ENCODE data around the gene RRP1.

RRP1 gene

DNA sequence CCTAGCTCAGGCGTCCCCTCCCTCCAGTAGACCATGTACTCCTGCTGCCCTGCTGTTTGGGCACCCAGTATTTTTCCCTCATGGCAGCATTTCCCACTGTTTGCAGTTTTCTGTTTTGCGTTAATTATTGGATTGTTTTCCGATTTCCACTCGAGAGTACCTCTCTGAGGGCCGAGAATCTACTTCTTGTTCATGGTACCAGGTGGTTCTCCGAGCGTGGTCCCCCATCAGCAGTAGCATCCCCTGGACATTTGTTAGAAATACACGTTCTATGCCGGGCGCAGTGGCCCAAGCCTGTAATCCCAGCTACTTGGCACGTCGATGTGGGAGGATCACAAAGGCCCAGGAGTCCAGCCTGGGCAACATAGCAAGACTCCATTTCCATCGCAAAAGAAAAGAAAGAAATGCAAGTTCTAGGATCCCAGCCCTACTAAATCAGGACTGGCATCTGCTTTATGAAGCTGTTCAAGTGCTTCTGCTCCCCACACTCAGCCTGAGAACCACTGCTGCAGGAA lies 690 bp downstream of the RRP1 start:
- H3K27me3 ChIP-seq (ENCODE audit: insufficient read depth, low read length) = no peaks in the 10 kb centered on the region
- peaks cover 20% of the 10 kb centered on the region for H3K4me1 ChIP-seq (ENCODE audit: insufficient read depth, low read length, severe bottlenecking)
- peaks cover 46% of the 10 kb centered on the region for H3K36me3 ChIP-seq (ENCODE audit: insufficient read depth, low read length)
- TF ChIP-seq, protein P1, sequence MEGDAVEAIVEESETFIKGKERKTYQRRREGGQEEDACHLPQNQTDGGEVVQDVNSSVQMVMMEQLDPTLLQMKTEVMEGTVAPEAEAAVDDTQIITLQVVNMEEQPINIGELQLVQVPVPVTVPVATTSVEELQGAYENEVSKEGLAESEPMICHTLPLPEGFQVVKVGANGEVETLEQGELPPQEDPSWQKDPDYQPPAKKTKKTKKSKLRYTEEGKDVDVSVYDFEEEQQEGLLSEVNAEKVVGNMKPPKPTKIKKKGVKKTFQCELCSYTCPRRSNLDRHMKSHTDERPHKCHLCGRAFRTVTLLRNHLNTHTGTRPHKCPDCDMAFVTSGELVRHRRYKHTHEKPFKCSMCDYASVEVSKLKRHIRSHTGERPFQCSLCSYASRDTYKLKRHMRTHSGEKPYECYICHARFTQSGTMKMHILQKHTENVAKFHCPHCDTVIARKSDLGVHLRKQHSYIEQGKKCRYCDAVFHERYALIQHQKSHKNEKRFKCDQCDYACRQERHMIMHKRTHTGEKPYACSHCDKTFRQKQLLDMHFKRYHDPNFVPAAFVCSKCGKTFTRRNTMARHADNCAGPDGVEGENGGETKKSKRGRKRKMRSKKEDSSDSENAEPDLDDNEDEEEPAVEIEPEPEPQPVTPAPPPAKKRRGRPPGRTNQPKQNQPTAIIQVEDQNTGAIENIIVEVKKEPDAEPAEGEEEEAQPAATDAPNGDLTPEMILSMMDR (IDR thresholded peaks at IDR 0.05; ENCODE audit: low read length) = no peak
- TF ChIP-seq EZH2 (IDR thresholded peaks at IDR 0.05; ENCODE audit: borderline replicate concordance, low read length) = no peak
- no peaks in the 10 kb centered on the region for H3K9me3 ChIP-seq (ENCODE audit: low read length)
- peak overlapping the region; percentile 95 for H3K4me3 ChIP-seq (ENCODE audit: low read depth, low read length, poor library complexity, severe bottlenecking)
- H3K4me2 ChIP-seq (ENCODE audit: low read length) = peak overlapping the region; percentile 75
- peak overlapping the region; percentile 9 for H3K27ac ChIP-seq (ENCODE audit: low read depth, low read length, poor library complexity, severe bottlenecking)
- peak overlapping the region; percentile 97 for H3K9ac ChIP-seq (ENCODE audit: low read length)
- peaks cover 21% of the 10 kb centered on the region for H3K79me2 ChIP-seq (ENCODE audit: insufficient read depth, low read length)
- no peak overlapping the region for H2AFZ ChIP-seq (ENCODE audit: low read length)
- no peaks in the 10 kb centered on the region for H4K20me1 ChIP-seq (ENCODE audit: insufficient read depth, low read length)
- no peaks in the 10 kb centered on the region for H3K9me2 ChIP-seq (ENCODE audit: low read depth, low read length)
- H3F3A ChIP-seq (ENCODE audit: insufficient read depth, low read length) = no peaks in the 10 kb centered on the region

DNA sequence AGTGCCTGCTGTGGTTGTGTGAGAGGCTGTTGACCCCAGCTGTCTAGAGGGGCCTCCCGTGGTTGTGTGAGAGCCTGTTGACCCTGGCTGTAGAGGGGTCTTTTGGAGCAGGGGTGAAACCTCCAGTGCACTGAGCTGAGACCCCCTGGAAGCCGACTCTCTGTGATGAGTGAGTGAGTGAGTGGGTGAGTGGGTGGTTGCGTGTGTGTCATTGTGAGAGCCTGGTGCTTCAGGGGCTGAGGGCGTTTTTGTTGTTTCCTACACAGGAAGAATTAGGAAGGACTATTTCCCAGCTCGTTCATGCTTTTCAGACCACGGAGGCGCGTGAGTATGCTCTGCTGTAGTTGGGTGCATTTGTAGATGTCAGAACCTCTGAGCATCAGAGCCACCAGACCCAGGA lies 3.0 kb downstream of the RRP1 start:
- TF ChIP-seq EZH2 (IDR thresholded peaks at IDR 0.05; ENCODE audit: borderline replicate concordance, low read length) = no peak
- TF ChIP-seq, protein P1 (IDR thresholded peaks at IDR 0.05; ENCODE audit: low read length) = no peak
- H3K4me3 ChIP-seq (ENCODE audit: low read depth, low read length, poor library complexity, severe bottlenecking) = no peak overlapping the region
- H3K9me2 ChIP-seq (ENCODE audit: low read depth, low read length) = no peaks in the 10 kb centered on the region
- H3K27me3 ChIP-seq (ENCODE audit: insufficient read depth, low read length) = no peaks in the 10 kb centered on the region
- no peak overlapping the region for H3K4me2 ChIP-seq (ENCODE audit: low read length)
- peaks cover 21% of the 10 kb centered on the region for H3K79me2 ChIP-seq (ENCODE audit: insufficient read depth, low read length)
- H4K20me1 ChIP-seq (ENCODE audit: insufficient read depth, low read length) = no peaks in the 10 kb centered on the region
- no peaks in the 10 kb centered on the region for H3F3A ChIP-seq (ENCODE audit: insufficient read depth, low read length)
- peaks cover 20% of the 10 kb centered on the region for H3K4me1 ChIP-seq (ENCODE audit: insufficient read depth, low read length, severe bottlenecking)
- no peak overlapping the region for H2AFZ ChIP-seq (ENCODE audit: low read length)
- H3K9ac ChIP-seq (ENCODE audit: low read length) = no peak overlapping the region; the same call in 1 of the 2 replicates
- H3K27ac ChIP-seq (ENCODE audit: low read depth, low read length, poor library complexity, severe bottlenecking) = no peak overlapping the region
- H3K36me3 ChIP-seq (ENCODE audit: insufficient read depth, low read length) = peaks cover 70% of the 10 kb centered on the region
- H3K9me3 ChIP-seq (ENCODE audit: low read length) = no peaks in the 10 kb centered on the region

DNA sequence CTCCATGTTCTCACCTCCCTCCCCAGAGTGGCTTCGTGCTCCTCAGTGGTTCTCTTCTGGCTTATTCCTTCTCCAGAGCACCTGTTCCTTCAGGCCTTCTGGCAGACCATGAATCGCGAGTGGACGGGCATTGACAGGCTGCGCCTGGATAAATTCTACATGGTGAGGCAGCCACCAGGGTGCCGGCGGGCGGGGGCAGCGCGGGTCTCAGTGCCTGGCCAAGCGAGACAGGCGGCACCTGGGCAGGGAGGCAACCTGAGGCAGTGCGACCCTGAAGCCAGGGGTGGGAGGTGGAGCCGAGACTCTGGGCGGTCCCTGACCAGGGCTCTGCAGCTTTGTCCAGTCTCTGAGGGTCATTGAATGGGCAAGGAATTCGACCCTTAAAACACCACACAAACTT lies 3.9 kb downstream of the RRP1 start:
- no peak overlapping the region for H3K4me2 ChIP-seq (ENCODE audit: low read length)
- TF ChIP-seq EZH2 (IDR thresholded peaks at IDR 0.05; ENCODE audit: borderline replicate concordance, low read length) = no peak
- TF ChIP-seq, protein P1 (IDR thresholded peaks at IDR 0.05; ENCODE audit: low read length) = no peak
- peaks cover 78% of the 10 kb centered on the region for H3K36me3 ChIP-seq (ENCODE audit: insufficient read depth, low read length)
- no peaks in the 10 kb centered on the region for H3K9me3 ChIP-seq (ENCODE audit: low read length)
- no peak overlapping the region for H2AFZ ChIP-seq (ENCODE audit: low read length)
- H3K79me2 ChIP-seq (ENCODE audit: insufficient read depth, low read length) = peaks cover 21% of the 10 kb centered on the region
- no peaks in the 10 kb centered on the region for H3F3A ChIP-seq (ENCODE audit: insufficient read depth, low read length)
- no peaks in the 10 kb centered on the region for H4K20me1 ChIP-seq (ENCODE audit: insufficient read depth, low read length)
- no peaks in the 10 kb centered on the region for H3K27me3 ChIP-seq (ENCODE audit: insufficient read depth, low read length)
- no peak overlapping the region for H3K27ac ChIP-seq (ENCODE audit: low read depth, low read length, poor library complexity, severe bottlenecking)
- no peak overlapping the region for H3K4me3 ChIP-seq (ENCODE audit: low read depth, low read length, poor library complexity, severe bottlenecking)
- H3K9ac ChIP-seq (ENCODE audit: low read length) = no peak overlapping the region
- no peaks in the 10 kb centered on the region for H3K9me2 ChIP-seq (ENCODE audit: low read depth, low read length)
- H3K4me1 ChIP-seq (ENCODE audit: insufficient read depth, low read length, severe bottlenecking) = peaks cover 20% of the 10 kb centered on the region

Measured in OCI-LY1 (cell line).